Measurements from ENCODE around the gene MED9.

The MED9 gene

GRCh38 chr17:17492085-17492484, 15.3 kb downstream of the MED9 start (continued):
- no peak for TF ChIP-seq ZNF518A (tag by site-specific recombination; conservative IDR thresholded peaks at IDR 0.05; ENCODE audit: low read depth)
- no peak for TF ChIP-seq ZNF248 (tag by site-specific recombination; IDR thresholded peaks at IDR 0.05)

- no peaks in the 10 kb centered on the region for H3K4me1 ChIP-seq (ENCODE audit: control insufficient read depth, insufficient read depth, low read length)
- POLR2A ChIA-PET = interaction anchor here (0.7 kb wide), 1 partner anchor 98 kb away, joined by 3 read pairs; the partner anchor contains the start of gene PEMT
- no peaks in the 10 kb centered on the region for H3K9me3 ChIP-seq (ENCODE audit: control insufficient read depth, insufficient read depth, low read depth, low read length)
- TF ChIP-seq ZNF514 (tag by site-specific recombination; IDR thresholded peaks at IDR 0.05) (no peak), ZNF624 (tag by site-specific recombination; IDR thresholded peaks at IDR 0.05) (no peak), ZXDB (tag by site-specific recombination; IDR thresholded peaks at IDR 0.05) (no peak), GFI1B (tag by site-specific recombination; IDR thresholded peaks at IDR 0.05) (no peak), HOXC10 (CRISPR knock-in tag; IDR thresholded peaks at IDR 0.05) (no peak), GLI2 (tag by site-specific recombination; IDR thresholded peaks at IDR 0.05; ENCODE audit: borderline replicate concordance, low read depth) (no peak), ELK4 (IDR thresholded peaks at IDR 0.05; ENCODE audit: borderline replicate concordance, low read depth, low read length) (no peak), ZNF394 (tag by site-specific recombination; IDR thresholded peaks at IDR 0.05; ENCODE audit: borderline replicate concordance) (no peak), KLF10 (tag by site-specific recombination; IDR thresholded peaks at IDR 0.05) (no peak), ZNF645 (tag by site-specific recombination; IDR thresholded peaks at IDR 0.05) (no peak), PRDM6 (tag by site-specific recombination; IDR thresholded peaks at IDR 0.05) (no peak), ZNF16 (tag by site-specific recombination; IDR thresholded peaks at IDR 0.05; ENCODE audit: low read depth) (no peak)
- peaks cover 13 to 60% of the 10 kb centered on the region in 2 experiments for H3K36me3 ChIP-seq (ENCODE audit: control insufficient read depth in 2 of 2, insufficient read depth in 1 of 2, low read length in 2 of 2)
- H3K27ac ChIP-seq (ENCODE audit: extremely low read depth, low read depth, low read length) = no peak overlapping the region
- CTCF ChIA-PET = interaction anchor here (0.6 to 1.6 kb wide), 2 partner anchors 16 to 122 kb away, joined by 3 to 5 read pairs; no protein-coding TSS in a partner anchor
- H3K4me3 ChIP-seq (ENCODE audit: low read depth, low read length) = no peak overlapping the region
Measured at GRCh38 chr17:17492571-17492970, 15.8 kb downstream of the MED9 start.
